ENCODE results near the gene MAGI3.

DNA sequence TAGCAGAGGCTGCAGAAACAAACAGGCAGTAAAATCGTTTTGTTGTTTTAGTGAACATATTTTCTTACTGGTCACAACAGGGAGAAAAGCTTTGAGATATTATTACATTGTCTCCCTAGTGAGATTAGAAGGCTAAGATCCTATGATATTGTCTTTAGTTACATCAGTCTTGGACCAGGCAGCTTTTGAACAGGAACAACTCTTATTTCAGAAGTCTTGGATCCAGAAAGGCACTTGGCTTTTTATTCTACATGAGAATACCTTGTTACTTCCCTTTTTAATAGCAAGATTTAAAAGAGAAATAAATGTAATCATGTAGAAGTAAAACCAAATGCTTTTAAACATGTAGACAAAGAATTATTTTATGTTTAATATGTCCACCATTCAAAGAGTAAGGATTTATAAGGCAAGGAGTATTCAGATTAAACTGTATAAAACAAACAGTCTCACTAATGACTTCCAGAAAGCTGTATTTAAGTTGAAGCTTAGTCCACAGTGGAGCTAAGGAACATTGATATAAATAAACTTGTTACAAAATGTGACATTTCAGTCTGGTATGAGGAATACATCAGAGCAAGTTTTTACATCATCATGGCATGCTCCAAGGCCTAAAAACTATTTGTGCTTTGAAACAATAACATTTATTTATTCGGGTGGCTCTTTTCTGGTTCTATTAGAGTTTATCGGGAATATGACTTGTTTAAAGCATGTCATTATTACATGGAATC is 296.7 kb downstream of the MAGI3 start:
- TF ChIP-seq, protein P1, sequence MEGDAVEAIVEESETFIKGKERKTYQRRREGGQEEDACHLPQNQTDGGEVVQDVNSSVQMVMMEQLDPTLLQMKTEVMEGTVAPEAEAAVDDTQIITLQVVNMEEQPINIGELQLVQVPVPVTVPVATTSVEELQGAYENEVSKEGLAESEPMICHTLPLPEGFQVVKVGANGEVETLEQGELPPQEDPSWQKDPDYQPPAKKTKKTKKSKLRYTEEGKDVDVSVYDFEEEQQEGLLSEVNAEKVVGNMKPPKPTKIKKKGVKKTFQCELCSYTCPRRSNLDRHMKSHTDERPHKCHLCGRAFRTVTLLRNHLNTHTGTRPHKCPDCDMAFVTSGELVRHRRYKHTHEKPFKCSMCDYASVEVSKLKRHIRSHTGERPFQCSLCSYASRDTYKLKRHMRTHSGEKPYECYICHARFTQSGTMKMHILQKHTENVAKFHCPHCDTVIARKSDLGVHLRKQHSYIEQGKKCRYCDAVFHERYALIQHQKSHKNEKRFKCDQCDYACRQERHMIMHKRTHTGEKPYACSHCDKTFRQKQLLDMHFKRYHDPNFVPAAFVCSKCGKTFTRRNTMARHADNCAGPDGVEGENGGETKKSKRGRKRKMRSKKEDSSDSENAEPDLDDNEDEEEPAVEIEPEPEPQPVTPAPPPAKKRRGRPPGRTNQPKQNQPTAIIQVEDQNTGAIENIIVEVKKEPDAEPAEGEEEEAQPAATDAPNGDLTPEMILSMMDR (IDR thresholded peaks at IDR 0.05; ENCODE audit: low read depth, low read length, missing input control): no peak
- TF ChIP-seq, protein P2, sequence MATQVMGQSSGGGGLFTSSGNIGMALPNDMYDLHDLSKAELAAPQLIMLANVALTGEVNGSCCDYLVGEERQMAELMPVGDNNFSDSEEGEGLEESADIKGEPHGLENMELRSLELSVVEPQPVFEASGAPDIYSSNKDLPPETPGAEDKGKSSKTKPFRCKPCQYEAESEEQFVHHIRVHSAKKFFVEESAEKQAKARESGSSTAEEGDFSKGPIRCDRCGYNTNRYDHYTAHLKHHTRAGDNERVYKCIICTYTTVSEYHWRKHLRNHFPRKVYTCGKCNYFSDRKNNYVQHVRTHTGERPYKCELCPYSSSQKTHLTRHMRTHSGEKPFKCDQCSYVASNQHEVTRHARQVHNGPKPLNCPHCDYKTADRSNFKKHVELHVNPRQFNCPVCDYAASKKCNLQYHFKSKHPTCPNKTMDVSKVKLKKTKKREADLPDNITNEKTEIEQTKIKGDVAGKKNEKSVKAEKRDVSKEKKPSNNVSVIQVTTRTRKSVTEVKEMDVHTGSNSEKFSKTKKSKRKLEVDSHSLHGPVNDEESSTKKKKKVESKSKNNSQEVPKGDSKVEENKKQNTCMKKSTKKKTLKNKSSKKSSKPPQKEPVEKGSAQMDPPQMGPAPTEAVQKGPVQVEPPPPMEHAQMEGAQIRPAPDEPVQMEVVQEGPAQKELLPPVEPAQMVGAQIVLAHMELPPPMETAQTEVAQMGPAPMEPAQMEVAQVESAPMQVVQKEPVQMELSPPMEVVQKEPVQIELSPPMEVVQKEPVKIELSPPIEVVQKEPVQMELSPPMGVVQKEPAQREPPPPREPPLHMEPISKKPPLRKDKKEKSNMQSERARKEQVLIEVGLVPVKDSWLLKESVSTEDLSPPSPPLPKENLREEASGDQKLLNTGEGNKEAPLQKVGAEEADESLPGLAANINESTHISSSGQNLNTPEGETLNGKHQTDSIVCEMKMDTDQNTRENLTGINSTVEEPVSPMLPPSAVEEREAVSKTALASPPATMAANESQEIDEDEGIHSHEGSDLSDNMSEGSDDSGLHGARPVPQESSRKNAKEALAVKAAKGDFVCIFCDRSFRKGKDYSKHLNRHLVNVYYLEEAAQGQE (IDR thresholded peaks at IDR 0.05): no peak
- no peak for TF ChIP-seq RXRA (IDR thresholded peaks at IDR 0.05)

Measured in liver (tissue), 3 donors.